SK-N-SH (cell line): ENCODE measurements around the gene GAS1. TPM values are rescaled to one million over a fixed set of nuclear protein-coding genes. Genes with fewer than 3 reads are reported as not detected.
A peak's percentile ranks its signal among the peaks of the same experiment; 100 is the strongest.

ENCODE experiments used
- CTCF ChIA-PET: fragments of 300-600, 350-600 bp; formaldehyde crosslinking; extraction: SDS; loops from one replicate; lab custom pipeline; 2021; lab: Yijun Ruan, JAX
- POLR2A ChIA-PET: fragments of 350-600 bp; sonication (Branson Sonifier 250); formaldehyde crosslinking; extraction: SDS; loops from one replicate; lab custom pipeline; 2020; ENCODE audit warnings: antibody characterized with exemption, inconsistent platforms; lab: Yijun Ruan, JAX
- DNase-seq: peaks from one replicate; pipeline ENCODE4 v3.0.0; 2012
- H2AFZ ChIP-seq: fragments of 200-600 bp; sonication (generic); 2 replicates; pipeline ENCODE4 v1.8.1; 2016; ENCODE audit warnings: antibody characterized with exemption, mild to moderate bottlenecking, low read depth
- H3F3A ChIP-seq: fragments of 200-600 bp; sonication (generic); replicated peaks from 2 replicates; pipeline ENCODE3; 2016; ENCODE audit warnings: antibody characterized with exemption, mild to moderate bottlenecking; ENCODE audit not compliant: insufficient read depth
- H3K27ac ChIP-seq, 2 experiments: fragments of 200-500 bp in 1 of 2; fragments of 200-600 bp in 1 of 2; sonication (Bioruptor generic) in 1 of 2; sonication (generic), shearing (Covaris generic) in 1 of 2; 2 replicates each; pipeline versions ENCODE4 v1.5.1 to v1.6.1; 2014 to 2016; ENCODE audit warnings: low read depth in 2 of 2, inconsistent platforms in 1 of 2, low read length in 1 of 2, mild to moderate bottlenecking in 1 of 2, mixed read lengths in 1 of 2
- H3K27me3 ChIP-seq: fragments of 200-600 bp; sonication (generic), shearing (Covaris generic); 2 replicates; pipeline ENCODE4 v1.6.1; 2016; ENCODE audit warnings: mixed run types; ENCODE audit not compliant: insufficient read depth
- H3K36me3 ChIP-seq, 2 experiments: fragments of 200-500 bp in 1 of 2; fragments of 200-600 bp in 1 of 2; sonication (Bioruptor generic) in 1 of 2; sonication (generic) in 1 of 2; replicated peaks in 1 of 2; 2 replicates each; pipeline versions ENCODE3 to v1.5.1; 2014 to 2016; ENCODE audit warnings: low read length in 1 of 2, mild to moderate bottlenecking in 1 of 2; ENCODE audit not compliant: insufficient read depth in 2 of 2, control insufficient read depth in 1 of 2
- H3K4me1 ChIP-seq, 2 experiments: fragments of 200-500 bp in 1 of 2; fragments of 200-600 bp in 1 of 2; sonication (Bioruptor generic) in 1 of 2; sonication (generic), shearing (Covaris generic) in 1 of 2; 2 replicates each; pipeline versions ENCODE4 v1.5.1 to v1.6.1; 2014 to 2016; ENCODE audit warnings: low read depth in 1 of 2, low read length in 1 of 2, mixed run types in 1 of 2; ENCODE audit not compliant: insufficient read depth in 2 of 2, control insufficient read depth in 1 of 2
- H3K4me2 ChIP-seq: fragments of 200-600 bp; sonication (generic), shearing (Covaris generic); 2 replicates; pipeline ENCODE4 v1.6.1; 2017; ENCODE audit warnings: mixed run types
- H3K4me3 ChIP-seq, 2 experiments: fragments of 200-500 bp in 1 of 2; fragments of 200-600 bp in 1 of 2; sonication (Bioruptor generic) in 1 of 2; sonication (generic), shearing (Covaris generic) in 1 of 2; 2 replicates each; pipeline versions ENCODE4 v1.5.1 to v1.8.1; 2014 to 2016; ENCODE audit warnings: low read depth in 2 of 2, inconsistent platforms in 1 of 2, low read length in 1 of 2, mild to moderate bottlenecking in 1 of 2, mixed read lengths in 1 of 2, moderate library complexity in 1 of 2
- H3K79me2 ChIP-seq: fragments of 200-600 bp; sonication (generic); 2 replicates; pipeline ENCODE4 v1.8.1; 2017; ENCODE audit warnings: mild to moderate bottlenecking; ENCODE audit not compliant: insufficient read depth
- H3K9ac ChIP-seq: fragments of 200-600 bp; sonication (generic); 2 replicates; pipeline ENCODE4 v1.6.1; 2017; ENCODE audit warnings: mixed run types
- H3K9me2 ChIP-seq: fragments of 200-600 bp; sonication (generic); 2 replicates; pipeline ENCODE4 v1.6.1; 2017; ENCODE audit warnings: mixed run types
- H3K9me3 ChIP-seq: fragments of 200-600 bp; sonication (generic); 2 replicates; pipeline ENCODE4 v1.6.1; 2017; ENCODE audit warnings: mixed run types, mild to moderate bottlenecking, moderate library complexity
- H4K20me1 ChIP-seq: fragments of 200-600 bp; sonication (generic); 2 replicates; pipeline ENCODE4 v1.6.1; 2017; ENCODE audit warnings: mild to moderate bottlenecking, mixed run types; ENCODE audit not compliant: insufficient read depth
- CTCF ChIP-seq: fragments of 200-600 bp; sonication (generic); IDR thresholded peaks from 2 replicates; pipeline ENCODE4 v1.6.1; 2017; ENCODE audit warnings: antibody characterized with exemption, mild to moderate bottlenecking, moderate library complexity
- ELF1 ChIP-seq: IDR thresholded peaks from 2 replicates; pipeline ENCODE4 v1.4.0; 2012
- EZH2phosphoT487 ChIP-seq: fragments of 200-600 bp; sonication (generic); IDR thresholded peaks from 2 replicates; pipeline ENCODE4 v1.6.1; 2017; ENCODE audit warnings: low read depth, mixed run types, mild to moderate bottlenecking, antibody characterized with exemption, moderate library complexity, borderline replicate concordance
- FOSL2 ChIP-seq: IDR thresholded peaks from 2 replicates; pipeline ENCODE4 v1.4.0; 2012; ENCODE audit warnings: low read depth, mild to moderate bottlenecking, moderate library complexity, borderline replicate concordance
- FOXM1 ChIP-seq: IDR thresholded peaks from 2 replicates; pipeline ENCODE4 v1.4.0; 2012; ENCODE audit warnings: low read depth, mild to moderate bottlenecking
- GABPA ChIP-seq: IDR thresholded peaks from 2 replicates; pipeline ENCODE4 v1.4.0; 2012; ENCODE audit warnings: low read depth, mild to moderate bottlenecking
- GATA2 ChIP-seq: sonication (generic); formaldehyde crosslinking; IDR thresholded peaks from 2 replicates; pipeline ENCODE4 v1.5.0; 2020; ENCODE audit warnings: mild to moderate bottlenecking, missing genetic modification reagents
- MAX ChIP-seq: IDR thresholded peaks from 2 replicates; pipeline ENCODE4 v1.4.0; 2012; ENCODE audit warnings: low read depth
- MEF2A ChIP-seq: IDR thresholded peaks from 2 replicates; pipeline ENCODE4 v1.4.0; 2012; ENCODE audit warnings: low read depth, borderline replicate concordance
- NFIC ChIP-seq: IDR thresholded peaks from 2 replicates; pipeline ENCODE4 v1.4.0; 2012; ENCODE audit warnings: borderline replicate concordance
- NRF1 ChIP-seq: IDR thresholded peaks from 2 replicates; pipeline ENCODE4 v1.6.1; 2012; ENCODE audit warnings: low read depth, mild to moderate bottlenecking, low read length
- PBX3 ChIP-seq: IDR thresholded peaks from 2 replicates; pipeline ENCODE4; 2012
- POLR2AphosphoS5 ChIP-seq: IDR thresholded peaks from 2 replicates; pipeline ENCODE4 v1.6.1; 2012; ENCODE audit warnings: low read depth, low read length
- REST ChIP-seq: IDR thresholded peaks from 2 replicates; pipeline ENCODE4 v1.6.1; 2012; ENCODE audit warnings: mild to moderate bottlenecking, low read depth, low read length, moderate library complexity
- RFX5 ChIP-seq: IDR thresholded peaks from 2 replicates; pipeline ENCODE4 v1.6.1; 2012; ENCODE audit warnings: mild to moderate bottlenecking, improper control_type of control experiment, low read length
- RXRA ChIP-seq: IDR thresholded peaks from 2 replicates; pipeline ENCODE4 v1.4.0; 2012; ENCODE audit warnings: low read depth, mild to moderate bottlenecking, borderline replicate concordance
- SIN3A ChIP-seq: IDR thresholded peaks from 2 replicates; pipeline ENCODE4 v1.6.1; 2012; ENCODE audit warnings: low read depth, mild to moderate bottlenecking, low read length, moderate library complexity, borderline replicate concordance
- TCF12 ChIP-seq: IDR thresholded peaks from 2 replicates; pipeline ENCODE4 v1.4.0; 2012
- USF2 ChIP-seq: fragments of 150-350 bp; IDR thresholded peaks from 2 replicates; pipeline ENCODE4 v1.6.1; 2017; ENCODE audit warnings: antibody characterized with exemption, low read length, low read depth, borderline replicate concordance
- YY1 ChIP-seq: IDR thresholded peaks from 2 replicates; pipeline ENCODE4 v1.4.0; 2012; ENCODE audit warnings: low read depth, mild to moderate bottlenecking
- ZBTB33 ChIP-seq: IDR thresholded peaks from 2 replicates; pipeline ENCODE4 v1.4.0; 2012; ENCODE audit warnings: low read depth, borderline replicate concordance
- WGBS: methylation state at CpG from one replicate; pipeline ENCODE4 v1.1.6; 2017; ENCODE audit warnings: low lambda C conversion rate; 5-methylcytosine and 5-hydroxymethylcytosine counted together
- polyA plus RNA-seq, 3 experiments: library from polyadenylated mRNA; depleted of rRNA; stranded (reverse); fragments of >200 nt; gene quantifications; 2 replicates each; pipeline ENCODE4 v1.2.3, GENCODE V29; 2012

The GAS1 gene
- 37.8 and 38.9 TPM in 2 replicates for polyA plus RNA-seq (2012; rRNA removed)
- 31.7 and 34.2 TPM in 2 replicates for polyA plus RNA-seq (2012; cell fraction: cytosol; rRNA removed)
- 34.5 and 40.1 TPM in 2 replicates for polyA plus RNA-seq (2012; cell fraction: nucleus; rRNA removed)

GRCh38 chr9:86947146-86948073 lies at the start of gene GAS1:
Gene GAS1, minus strand, starts transcription at chr9:86947506. Its CDS starts 727 bp downstream, at chr9:86946779.
- CTCF ChIA-PET = interaction anchor here (0.8 to 5.3 kb wide), 19 partner anchors 8 to 479 kb away, joined by 3 to 32 read pairs (median 4); no protein-coding TSS in a partner anchor
- Histone ChIP-seq H3K27me3 (no peaks in the 10 kb centered on the region), H3F3A (peaks cover 10% of the 10 kb centered on the region), H3K9me3 (no peaks in the 10 kb centered on the region), H3K4me2 (peak within 1 kb of the TSS; percentile 87), H3K36me3 (peaks cover 0 to 6% of the 10 kb centered on the region in 2 experiments), H3K9ac (peak within 1 kb of the TSS; percentile 73), H3K4me3 (peak within 1 kb of the TSS; percentile 76 to 95), H3K9me2 (no peaks in the 10 kb centered on the region), H3K4me1 (peaks cover 3 to 12% of the 10 kb centered on the region in 2 experiments; a peak in 2 of 4 replicates), H2AFZ (peak within 1 kb of the TSS; percentile 89), H3K79me2 (peaks cover 16% of the 10 kb centered on the region), H3K27ac (peak within 1 kb of the TSS; percentile 85 to 93), H4K20me1 (no peaks in the 10 kb centered on the region; the same call in 1 of the 2 replicates)
- POLR2A ChIA-PET = interaction anchor here (0.6 to 0.7 kb wide), 2 partner anchors 40 to 87 kb away, joined by 3 to 4 read pairs; no protein-coding TSS in a partner anchor
- WGBS = under 1% methylated on average over 38 of the region's 89 CpGs
- DNase-seq = peak; percentile 84
- TF ChIP-seq NRF1 = no peak
- no peak; the same call in 1 of the 2 replicates for TF ChIP-seq MAX
- no peak for TF ChIP-seq FOSL2
- peak; percentile 93 for TF ChIP-seq POLR2AphosphoS5
- no peak for TF ChIP-seq USF2
- TF ChIP-seq SIN3A = no peak
- no peak for TF ChIP-seq CTCF
- TF ChIP-seq REST = no peak
- TF ChIP-seq RXRA = no peak
- no peak for TF ChIP-seq GABPA
- TF ChIP-seq NFIC = peak; percentile 33; the same call in 1 of the 2 replicates
- no peak for TF ChIP-seq RFX5
- peak; percentile 5; the same call in 1 of the 2 replicates for TF ChIP-seq PBX3
- TF ChIP-seq EZH2phosphoT487 = no peak
- TF ChIP-seq YY1 = no peak
- TF ChIP-seq ELF1 = no peak; the same call in 1 of the 2 replicates
- TF ChIP-seq ZBTB33 = no peak
- TF ChIP-seq GATA2 (CRISPR knock-in tag) = no peak
- TF ChIP-seq MEF2A = no peak
- peak; percentile 28; the same call in 1 of the 2 replicates for TF ChIP-seq TCF12
- TF ChIP-seq FOXM1 = no peak
